Activated CD4-positive, alpha-beta T cell treated with anti-CD3 and anti-CD28 coated beads for 48 hours (primary cell): ENCODE data around the gene CLCA2.
A peak's percentile ranks its signal among the peaks of the same experiment; 100 is the strongest.

ENCODE experiments used
- DNase-seq: peaks from one replicate; pipeline ENCODE4 v3.0.0-alpha.2; 2020

Gene CLCA2

GRCh38 chr1:86423873-86424272, at the start of gene CLCA2:
TSS of gene CLCA2 (plus strand) at chr1:86424171. CDS start at chr1:86424248, 77 bp downstream.
- no peak for DNase-seq

DNA sequence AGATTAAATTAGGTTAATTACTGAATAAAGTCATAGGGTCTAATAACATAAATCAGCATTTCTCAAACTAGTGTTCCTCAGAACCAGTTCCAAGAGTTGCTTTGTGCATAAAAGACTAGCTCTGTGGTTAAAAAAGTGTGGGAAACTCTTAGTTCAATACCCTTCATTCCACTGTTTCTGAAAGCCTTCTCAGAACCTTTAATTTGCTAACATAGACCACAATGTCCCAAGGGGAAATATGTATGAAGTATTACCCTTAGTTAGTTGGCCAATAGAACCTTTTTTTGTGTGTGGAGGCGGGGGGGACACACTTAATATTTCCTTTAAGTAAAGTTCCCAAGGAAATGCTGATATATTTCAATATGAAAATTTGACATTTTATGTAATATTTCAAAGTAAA, 48.3 kb upstream of the CLCA2 start:
- DNase-seq = no peak

GRCh38 chr1:86377341-86377740, 46.6 kb upstream of the CLCA2 start:
- DNase-seq = no peak

DNA sequence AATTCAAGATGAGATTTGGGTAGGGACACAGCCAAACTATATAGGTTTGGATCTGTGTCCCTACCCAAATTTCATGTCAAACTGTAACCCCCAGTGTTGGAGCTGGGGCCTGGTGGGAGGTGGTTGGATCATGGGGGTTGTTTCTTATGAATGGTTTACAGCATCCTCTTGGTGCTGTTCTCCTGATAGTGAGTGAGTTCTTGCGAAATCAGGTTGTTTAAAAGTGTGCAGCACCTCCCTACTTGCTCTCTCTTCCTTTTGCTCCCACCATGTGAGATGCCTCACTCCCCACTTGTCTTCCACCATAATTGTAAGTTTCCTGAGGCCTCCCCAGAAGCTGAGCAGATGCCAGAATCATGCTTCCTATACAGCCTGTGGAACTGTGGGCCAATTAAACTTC, 45.2 kb upstream of the CLCA2 start:
- DNase-seq = no peak

DNA sequence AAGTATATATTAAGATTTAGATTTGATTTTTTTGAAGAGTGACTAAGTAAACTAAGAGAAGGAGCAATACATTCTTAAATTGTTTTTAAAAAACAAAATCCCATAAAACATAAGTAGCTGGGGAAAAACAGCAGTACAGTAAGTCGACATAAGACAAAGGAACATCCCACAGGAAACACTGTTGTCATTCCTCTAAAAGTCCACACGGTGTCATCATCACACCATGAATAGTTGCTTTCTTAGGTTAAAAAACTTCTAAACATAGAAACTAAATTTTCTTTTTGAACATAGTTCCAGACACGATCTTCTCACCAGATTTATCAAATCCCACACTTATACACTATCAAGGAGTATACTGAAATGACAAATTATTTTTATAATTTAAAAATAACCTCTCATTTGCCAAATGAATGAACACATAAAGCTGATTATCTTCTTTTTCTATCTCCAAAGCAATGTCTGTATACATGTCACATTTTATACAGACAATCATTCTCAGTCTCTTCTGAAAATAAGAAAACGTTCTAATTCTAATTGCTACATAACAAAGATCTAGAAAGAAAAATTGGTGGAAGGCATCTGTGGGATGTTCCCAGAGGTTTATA, 43.6 kb upstream of the CLCA2 start:
- DNase-seq = no peak

GRCh38 chr1:86381223-86381622, 42.7 kb upstream of the CLCA2 start:
- no peak for DNase-seq

GRCh38 chr1:86382878-86383277, 41.1 kb upstream of the CLCA2 start:
- DNase-seq = no peak

DNA sequence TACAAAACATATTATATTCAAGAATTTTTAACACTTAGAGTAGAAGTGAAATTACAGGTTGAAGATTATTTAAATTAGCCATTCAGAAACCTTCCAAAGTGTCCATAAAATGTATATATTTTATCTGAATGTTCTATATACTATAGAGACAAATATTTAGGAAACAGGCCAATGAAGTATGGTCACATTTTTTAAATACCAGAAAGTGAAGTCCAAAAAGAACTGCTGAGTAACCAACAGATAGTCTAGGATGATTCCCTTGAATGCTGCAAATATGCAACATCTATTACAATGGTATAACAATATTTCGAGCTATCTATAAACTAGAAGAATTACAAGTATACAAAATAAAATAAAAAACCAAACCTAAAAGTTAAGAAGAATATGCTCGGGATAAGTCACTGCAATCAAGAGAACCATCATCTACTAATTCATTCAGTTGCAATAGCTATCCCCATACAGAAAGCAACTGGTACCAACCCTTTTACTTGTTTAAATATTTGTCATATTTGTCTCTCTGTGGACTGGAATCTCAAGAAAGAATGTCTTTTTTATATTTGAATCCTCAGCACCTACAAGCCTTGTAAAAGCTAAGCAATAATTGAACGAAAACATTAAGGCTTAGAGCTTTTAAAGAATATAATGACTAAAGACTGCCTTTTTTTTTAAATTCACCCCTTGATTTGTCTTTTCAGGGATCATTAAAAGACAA, 35.9 kb upstream of the CLCA2 start:
- no peak for DNase-seq

GRCh38 chr1:86388777-86389176, 35.2 kb upstream of the CLCA2 start:
- DNase-seq = no peak

- DNase-seq = no peak
Measured at GRCh38 chr1:86389307-86389706, 34.7 kb upstream of the CLCA2 start.

- no peak for DNase-seq
Measured at GRCh38 chr1:86394416-86394815, 29.6 kb upstream of the CLCA2 start.

DNA sequence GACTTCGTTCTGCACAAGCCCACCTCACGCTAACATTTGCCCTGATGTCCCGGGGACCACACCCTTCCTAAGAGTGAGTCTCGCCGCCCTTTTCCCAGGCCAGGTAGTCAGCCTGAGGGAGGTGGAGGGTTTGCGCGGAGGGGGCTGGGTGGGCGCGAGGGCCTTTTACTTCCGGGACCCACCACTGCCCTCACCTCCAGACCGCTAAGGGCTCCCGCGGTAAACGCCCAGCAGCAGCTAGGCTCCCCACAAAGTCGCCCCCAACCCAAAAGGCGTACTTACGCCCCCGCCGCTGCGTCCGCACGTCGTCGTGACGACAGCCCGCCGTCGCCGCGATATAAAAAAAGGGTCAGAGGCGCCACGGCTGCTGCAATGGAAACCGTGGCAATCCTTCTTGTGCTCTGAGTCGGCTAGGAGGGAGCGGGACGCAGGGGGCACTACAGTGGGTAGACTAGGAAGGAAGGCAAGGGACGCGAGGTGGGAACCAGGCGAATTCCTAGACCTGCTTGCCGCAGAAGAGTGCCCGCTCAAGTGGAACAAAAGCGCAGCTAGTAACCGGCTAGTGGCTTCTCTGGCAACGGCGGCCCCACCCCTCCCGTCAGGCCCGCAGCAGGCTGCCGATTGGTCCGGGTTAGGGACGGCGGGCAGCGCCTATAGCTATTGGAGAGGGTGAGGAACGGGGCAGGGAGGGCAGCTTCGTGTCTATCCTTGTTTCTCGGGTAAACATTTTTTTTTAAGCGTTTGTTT, 28.0 kb upstream of the CLCA2 start, which contains the start of gene ODF2L:
TSS of gene ODF2L (minus strand) at position 573 of the 747 bp plus-strand sequence. CDS start 9,296 bp downstream, outside the sequence.
- DNase-seq = peak; percentile 92

- DNase-seq = no peak
Measured at GRCh38 chr1:86396498-86396890, 27.5 kb upstream of the CLCA2 start.

DNA sequence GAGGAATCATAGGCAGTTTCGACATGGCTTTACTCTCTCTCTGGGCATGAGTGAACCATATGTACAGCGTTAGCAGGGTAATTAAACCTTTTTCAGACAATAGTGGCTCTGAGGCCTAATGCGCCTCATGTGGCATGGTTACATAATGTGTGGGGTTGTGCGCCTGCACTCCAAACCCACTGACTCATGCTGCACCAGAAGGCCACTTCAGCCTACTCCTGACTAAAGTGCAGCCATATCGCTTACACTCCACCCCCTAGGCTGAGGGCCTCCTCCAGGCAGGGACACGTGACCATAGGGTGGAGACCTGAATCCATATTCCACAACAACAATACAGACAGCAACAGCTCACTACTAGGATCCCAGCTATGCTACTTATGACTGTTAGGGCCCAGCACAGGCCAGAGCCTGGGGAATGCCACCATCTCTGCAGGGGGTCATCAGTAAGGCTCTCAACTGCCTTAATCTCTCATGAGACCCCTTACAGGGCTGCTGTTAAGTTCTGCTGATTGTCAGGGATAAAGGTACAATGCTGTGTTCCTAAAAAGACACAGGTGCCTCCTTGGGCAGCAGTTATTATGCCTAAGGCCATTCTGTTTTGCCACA, 14.5 kb upstream of the CLCA2 start:
- no peak for DNase-seq

GRCh38 chr1:86410879-86411278, 13.1 kb upstream of the CLCA2 start:
- no peak for DNase-seq

DNA sequence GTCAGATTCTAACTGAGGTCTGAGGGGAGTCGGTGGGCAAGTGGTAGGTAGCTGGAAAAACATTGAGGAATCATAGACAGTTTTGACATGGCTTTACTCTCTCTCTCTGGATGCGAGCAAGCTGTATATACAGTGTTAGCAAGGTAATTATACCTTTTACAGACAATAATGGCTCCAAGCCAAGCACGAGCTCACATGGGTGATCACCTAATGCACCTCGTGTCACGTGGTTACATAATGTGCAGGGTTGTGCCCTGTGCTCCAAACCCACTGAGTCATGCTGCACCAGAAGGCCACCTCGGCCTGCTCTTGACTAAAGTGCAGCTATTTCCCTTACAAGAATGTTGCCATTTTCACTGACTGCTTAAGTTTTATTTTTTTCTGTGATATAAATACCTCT, 7.6 kb upstream of the CLCA2 start:
- DNase-seq = no peak

DNA sequence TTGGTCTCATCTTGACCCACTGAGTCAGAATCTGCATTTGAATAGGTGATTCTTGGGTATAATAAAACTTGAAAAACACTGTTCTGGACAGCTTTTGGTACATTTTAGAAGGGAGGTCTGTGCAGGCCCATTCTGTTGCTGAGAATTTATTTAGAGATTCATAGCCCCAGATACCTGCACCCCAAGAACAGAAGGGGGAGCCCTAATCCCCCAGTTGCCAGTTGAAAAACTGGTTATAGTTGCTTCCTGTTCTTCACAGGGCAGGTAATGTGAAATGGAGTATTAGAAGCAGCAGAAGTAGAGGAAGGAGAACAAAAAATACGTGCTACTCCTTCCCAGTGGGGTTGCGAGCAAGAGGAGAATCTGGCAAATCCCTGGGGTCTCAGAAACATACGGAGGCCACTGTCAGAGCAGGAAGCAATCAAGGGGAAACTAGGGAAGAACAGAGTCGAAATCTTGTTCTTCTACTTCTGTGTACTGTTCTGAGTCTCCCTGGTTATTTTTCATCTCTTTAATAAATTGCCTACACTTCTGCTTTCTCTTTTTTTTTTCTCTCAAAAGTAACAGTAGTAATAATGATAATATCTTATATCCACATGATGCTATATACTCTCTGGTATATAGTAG, 4.6 kb upstream of the CLCA2 start:
- DNase-seq = peak; percentile 53

DNA sequence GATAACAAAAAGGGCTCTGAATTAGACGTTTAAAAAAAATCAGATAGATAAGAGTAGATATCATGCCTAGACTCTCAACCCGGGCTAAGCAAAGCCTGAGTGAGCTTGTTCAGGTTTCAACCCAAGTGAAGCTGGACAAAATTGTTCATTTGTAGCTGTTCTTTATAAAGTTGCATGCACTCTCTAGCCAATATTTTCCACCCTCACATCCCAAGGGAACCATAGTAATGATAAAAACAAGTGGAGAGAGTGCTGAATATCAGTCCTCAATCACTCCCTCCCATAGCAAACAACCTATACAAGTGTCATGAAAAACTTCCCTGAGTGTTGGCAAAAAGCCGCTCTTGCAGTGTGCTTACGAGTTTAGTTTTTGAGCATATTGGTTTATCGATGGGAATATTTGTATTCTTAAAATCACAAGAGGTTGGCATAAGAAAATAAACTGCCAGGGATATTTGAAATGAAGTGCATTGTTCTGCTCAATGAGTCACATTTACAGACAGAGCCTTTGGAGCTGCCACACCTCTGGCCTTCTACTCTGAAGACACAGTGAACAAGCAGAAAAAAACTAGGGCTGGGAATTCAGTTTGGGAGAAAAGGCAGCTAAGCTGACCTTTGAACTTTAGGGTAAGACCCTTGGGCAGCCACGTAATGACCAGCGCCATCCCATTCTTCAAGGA, 2.2 kb upstream of the CLCA2 start:
- DNase-seq = no peak

GRCh38 chr1:86423473-86423872, 498 bp upstream of the CLCA2 start:
- DNase-seq = no peak

DNA sequence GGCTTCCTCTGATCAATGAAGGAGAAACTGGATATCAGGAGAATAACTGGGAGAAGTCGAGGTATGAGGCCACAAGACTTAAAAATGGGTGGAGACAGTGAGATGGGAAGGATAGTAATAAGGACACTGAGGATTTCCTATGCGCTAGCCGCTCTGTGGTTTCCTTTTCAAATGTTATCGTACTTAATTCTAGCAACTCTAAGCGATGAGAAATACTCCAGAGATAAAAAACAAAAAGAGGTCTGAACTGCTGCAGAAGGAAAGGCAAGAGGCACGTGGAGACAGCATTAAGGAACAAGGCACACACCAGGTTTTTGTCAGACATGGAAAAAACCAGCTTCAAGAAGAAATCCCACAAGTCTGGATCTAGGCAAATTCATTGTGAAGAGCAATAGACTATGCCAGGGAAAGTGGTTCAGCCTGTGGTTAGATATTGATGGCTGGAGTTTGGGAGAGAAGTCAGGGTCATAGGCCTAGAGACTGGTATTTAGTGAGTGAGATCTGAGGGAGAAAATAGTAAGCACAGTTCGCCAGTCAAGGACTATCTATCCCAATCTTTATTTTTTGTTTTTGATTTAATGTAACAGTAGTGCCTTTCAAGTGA, 5.3 kb downstream of the CLCA2 start:
- DNase-seq = no peak

DNA sequence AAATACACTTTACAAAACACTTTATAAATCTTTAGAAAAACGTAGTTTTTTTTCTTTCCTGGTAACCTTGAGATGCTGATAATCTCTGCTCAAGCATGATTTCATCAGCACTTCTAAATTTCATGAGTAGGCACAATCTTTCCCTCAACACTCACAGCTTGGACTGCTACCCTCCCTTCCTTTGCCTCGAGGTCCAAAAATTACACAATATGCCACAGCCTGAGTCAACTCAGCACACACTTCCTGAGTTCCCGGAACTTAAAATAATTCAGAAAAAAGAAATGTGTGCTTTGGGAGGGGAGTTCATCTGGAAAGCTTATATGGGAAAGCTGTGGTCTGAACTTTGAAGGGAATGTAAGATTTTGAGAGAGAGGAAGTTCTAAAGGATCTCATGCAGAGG, 5.9 kb downstream of the CLCA2 start:
- DNase-seq = peak; percentile 9

DNA sequence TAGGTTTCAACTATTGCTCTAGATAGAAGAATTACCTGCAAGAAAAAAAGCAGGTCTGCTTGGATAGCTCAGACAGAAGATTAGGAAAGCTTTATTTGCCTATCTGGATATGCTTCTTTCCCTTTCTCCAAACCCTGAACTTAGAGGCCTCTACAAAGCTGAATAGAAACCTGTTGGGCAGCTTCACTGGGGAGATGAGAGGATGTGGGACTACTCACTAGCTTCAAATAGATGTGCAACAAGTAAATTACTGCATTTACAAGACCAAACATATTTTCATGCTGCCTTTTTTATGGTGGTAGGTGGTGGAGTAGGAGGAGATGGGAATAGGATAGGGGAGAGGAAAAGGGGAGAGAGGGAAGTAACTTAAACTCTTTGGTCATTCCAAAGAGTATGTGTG, 6.4 kb downstream of the CLCA2 start:
- DNase-seq = no peak
